Skeletal muscle cell (primary cell): ENCODE data around the gene KIFC3.
A peak's percentile ranks its signal among the peaks of the same experiment; 100 is the strongest.
"Not testable (repeated sequence)": the region's sequence is repeated elsewhere in the genome, so short reads cannot be mapped to it uniquely, and the experiment has no call there.

Experiments
- DNase-seq: peaks from one replicate; pipeline ENCODE4 v3.0.0-alpha.2; 2010; ENCODE audit warnings: low read depth
- H3K4me3 ChIP-seq: 2 replicates; pipeline ENCODE4 v1.5.1; 2011; ENCODE audit warnings: low read depth, mild to moderate bottlenecking, control low read depth, low read length, moderate library complexity

The KIFC3 gene

DNA sequence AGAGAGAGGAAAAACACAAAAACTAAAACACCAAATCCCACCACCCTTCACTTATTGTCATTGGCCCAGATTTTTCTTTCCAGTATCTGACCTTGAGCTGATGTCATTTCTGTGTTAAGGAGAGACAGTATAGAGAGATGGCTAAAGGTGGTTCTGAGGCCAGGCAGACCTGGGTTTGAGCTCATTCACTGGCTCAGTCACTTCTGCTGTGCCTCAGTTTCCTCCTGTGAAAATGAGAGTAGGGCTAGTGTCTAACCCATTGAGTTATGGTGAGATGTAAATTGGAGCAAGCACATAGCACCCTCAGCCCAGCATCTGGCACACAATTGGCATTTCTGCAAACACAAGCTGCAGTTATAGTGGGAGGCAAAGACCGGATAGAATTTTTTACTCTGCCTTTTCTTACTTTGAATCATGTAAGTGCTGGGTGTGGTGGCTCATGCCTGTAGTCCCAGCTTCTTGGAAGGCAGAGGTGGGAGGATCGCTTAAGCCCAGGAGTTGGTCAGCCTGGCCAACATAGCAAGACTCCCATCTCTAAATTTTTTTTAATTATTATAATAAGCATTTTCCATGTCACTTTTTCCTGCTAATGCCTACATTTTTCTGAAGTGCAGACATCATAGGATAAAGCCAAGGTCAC is 6.4 kb upstream of the KIFC3 start:
- H3K4me3 ChIP-seq: peak overlapping the region; percentile 1
- DNase-seq: no peak

- peak overlapping the region; percentile 4 for H3K4me3 ChIP-seq
These were observed 5.8 kb upstream of the KIFC3 start for GRCh38 chr16:57807968-57808528.

DNA sequence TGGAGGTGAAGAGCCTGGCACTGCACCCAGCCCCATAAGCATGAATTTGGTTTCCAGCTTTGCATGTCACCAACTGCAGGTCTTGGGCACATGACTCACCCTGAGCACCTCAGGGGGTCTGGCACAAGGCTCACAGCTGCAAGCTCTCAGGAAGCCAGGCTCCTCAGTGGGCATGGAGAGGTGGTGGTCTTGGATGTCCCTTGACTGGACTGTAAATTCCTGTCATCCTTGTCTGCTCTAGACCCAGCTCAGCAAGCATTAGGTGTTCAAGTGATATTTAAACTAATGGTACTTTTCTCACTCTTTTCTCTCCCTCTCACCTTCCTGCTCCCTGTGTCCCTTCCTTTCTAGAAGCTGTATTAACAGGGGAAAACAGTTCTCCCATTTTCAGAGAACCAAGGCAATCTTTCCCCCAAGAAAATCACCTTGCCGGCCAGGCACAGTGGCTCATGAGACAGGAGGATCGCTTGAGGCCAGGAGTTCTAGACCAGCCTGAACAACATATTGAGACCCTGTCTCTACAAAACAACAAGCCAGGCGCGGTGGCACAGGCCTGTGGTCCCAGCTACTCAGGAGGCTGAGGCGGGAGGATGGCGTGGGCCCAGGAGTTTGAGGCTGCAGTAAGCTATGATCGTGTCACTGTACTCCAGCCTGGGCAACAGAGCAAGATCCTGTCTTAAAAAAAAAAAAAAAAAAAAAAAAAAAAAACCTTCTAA is 5.1 kb upstream of the KIFC3 start:
- H3K4me3 ChIP-seq: no peak overlapping the region
- no peak for DNase-seq

More at GRCh38 chr16:57807968-57808528, 5.8 kb upstream of the KIFC3 start:
- peak; percentile 53 for DNase-seq

- no peak for DNase-seq
- H3K4me3 ChIP-seq: no peak overlapping the region
These were observed 2.9 kb upstream of the KIFC3 start for GRCh38 chr16:57805176-57805575.

DNA sequence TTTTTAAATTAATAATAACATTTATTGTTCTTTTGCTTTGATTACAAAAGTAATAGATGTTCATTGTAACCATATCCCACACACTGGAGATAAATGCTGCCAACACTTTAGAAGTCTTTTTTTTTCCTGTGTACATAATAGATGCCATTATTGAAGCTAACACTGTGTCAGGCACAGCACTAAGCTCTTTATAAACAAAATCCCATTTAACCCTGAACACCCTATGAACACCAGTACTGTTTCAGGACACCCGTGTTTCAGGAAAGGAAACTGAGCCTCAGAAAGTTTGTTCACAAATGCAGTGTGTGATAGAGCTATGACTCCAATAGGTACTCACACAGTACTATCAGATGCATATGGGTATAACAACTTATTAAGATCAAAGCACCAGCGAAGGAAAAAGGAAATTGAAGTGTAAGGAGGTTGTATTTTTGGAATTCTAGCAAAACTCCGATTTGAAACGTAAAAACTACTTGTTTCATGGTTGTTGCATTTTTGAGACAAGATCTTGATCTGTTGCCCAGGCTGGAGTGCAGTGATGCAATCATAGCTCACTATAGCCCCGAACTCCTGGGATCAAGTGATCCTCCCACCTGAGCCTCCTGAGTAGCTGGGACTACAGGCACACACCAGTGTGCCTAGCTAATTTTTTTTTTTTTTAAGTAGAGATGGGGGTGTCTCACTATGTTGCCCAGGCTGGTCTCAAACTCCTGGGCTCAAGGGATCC is 2.0 kb upstream of the KIFC3 start:
- DNase-seq: no peak
- H3K4me3 ChIP-seq: no peak overlapping the region

GRCh38 chr16:57803134-57803990 is 1.1 kb upstream of the KIFC3 start:
- H3K4me3 ChIP-seq: no peak overlapping the region
- DNase-seq: no peak

- no peak for DNase-seq
- peak overlapping the region; percentile 80 for H3K4me3 ChIP-seq
These were observed 416 bp downstream of the KIFC3 start for GRCh38 chr16:57801809-57802340.

- H3K4me3 ChIP-seq: peak overlapping the region; percentile 80
- no peak for DNase-seq
These were observed 1.0 kb downstream of the KIFC3 start for GRCh38 chr16:57801098-57801808.

GRCh38 chr16:57800200-57801097 is 1.8 kb downstream of the KIFC3 start:
- peak overlapping the region; percentile 80 for H3K4me3 ChIP-seq
- no peak for DNase-seq

DNA sequence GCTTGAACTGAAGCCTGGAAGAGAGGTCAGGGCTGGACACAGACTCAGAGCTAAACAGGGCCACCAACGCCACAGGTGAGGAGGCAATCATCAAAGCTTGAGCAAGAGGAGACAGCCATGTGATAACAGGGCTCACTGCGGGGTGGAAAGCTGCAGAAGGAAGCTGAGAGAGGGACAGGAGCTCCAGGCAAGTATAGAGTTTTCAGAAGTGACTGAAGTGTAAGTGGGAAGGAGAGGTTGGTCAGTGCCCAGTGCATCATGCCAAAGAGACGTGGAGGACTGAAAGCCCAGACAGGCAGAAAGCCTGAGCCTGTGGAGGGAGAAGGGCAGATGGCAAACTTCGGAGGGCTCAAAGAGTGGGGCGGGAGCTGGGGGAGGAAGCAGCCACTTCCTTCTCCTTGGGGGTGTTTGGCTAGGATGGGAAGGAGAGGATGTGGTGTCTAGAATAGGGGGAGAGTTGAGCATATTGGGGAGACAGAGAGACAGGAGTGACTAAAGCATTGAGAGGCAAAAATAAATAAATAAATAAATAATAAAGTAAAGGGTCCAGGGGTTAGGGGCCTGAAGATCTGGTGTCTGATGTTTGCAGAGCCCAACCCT is 2.6 kb downstream of the KIFC3 start:
- DNase-seq: no peak
- no peak overlapping the region for H3K4me3 ChIP-seq

DNA sequence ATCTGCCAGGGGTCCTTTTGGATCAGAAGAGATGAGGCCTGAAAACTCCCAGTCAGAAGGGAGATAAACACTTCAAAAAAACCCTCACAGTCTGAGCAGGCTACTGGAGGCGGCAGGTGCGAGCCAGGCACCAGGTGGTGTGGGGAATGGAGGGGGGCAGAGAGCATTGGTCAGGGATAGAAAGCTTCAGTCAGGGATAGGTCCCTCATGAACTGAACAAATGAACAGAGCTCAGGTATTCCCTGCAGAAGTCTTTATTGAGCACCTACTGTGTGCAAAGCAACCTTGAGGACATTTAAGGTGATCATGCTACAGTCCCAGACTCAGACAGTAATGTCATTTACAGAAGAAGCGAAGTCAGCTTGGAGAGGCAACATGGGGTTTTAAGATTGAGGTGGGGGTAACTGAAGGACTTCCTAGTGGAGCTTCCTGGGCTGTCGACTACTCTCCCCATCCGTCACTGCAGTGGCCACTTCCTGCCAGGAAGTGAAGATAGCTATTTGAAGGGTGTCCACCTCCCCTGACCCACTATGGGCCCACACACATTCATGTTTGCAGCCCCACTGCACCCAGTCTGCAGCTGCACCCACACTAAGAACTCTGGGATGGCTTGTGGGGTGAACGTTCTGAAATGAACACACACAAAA is 3.2 kb downstream of the KIFC3 start:
- H3K4me3 ChIP-seq: no peak overlapping the region
- no peak for DNase-seq

GRCh38 chr16:57798267-57798810 is 4.0 kb downstream of the KIFC3 start:
- no peak overlapping the region for H3K4me3 ChIP-seq
- no peak for DNase-seq

DNA sequence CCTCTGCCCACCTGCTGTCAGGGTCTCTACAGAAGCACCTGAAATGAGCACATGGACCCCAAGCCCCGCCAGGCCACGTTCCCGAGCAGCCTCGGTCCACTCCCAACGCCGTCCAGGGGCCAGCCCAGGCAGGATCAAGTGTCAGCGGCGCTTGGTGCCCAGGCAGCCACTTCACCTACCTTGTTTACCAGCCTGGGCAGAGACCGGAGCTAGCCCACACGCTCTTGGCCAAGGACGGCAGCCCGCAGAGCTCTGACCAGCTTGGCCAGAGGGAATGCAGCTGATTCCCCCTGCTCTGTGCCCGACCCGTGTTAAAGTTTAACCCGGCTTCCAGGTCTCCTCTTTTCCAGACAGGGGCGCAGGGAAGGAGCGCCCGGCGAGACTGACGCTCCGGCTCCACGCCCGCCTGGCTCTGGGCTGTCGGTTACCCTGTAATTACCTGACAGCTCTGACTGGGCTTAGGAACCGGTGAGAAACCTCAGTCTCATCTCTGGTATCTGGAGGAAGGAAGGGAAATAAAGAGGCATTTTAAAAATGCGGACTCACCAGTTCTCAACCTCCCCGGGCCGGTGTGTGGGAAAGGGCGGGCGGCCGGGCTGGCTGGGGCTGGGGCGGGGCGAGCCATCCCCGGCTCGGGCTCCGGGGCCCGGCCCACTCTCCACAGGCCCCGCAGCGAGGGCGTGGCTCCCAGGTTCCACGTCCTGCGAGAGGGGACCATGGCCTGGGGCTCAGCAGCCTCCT is 4.6 kb downstream of the KIFC3 start:
- DNase-seq: no peak
- H3K4me3 ChIP-seq: no peak overlapping the region

- DNase-seq: no peak
- H3K4me3 ChIP-seq: no peak overlapping the region
These were observed 5.1 kb downstream of the KIFC3 start for GRCh38 chr16:57797216-57797525.

GRCh38 chr16:57796014-57796413 is 6.3 kb downstream of the KIFC3 start:
- not testable (repeated sequence) for H3K4me3 ChIP-seq, DNase-seq

GRCh38 chr16:57795431-57795878 is 6.8 kb downstream of the KIFC3 start:
- H3K4me3 ChIP-seq: no peak overlapping the region
- DNase-seq: no peak
